ENCODE results near the gene SF3B1.
A peak's percentile ranks its signal among the peaks of the same experiment; 100 is the strongest.
"Not testable (repeated sequence)": the region's sequence is repeated elsewhere in the genome, so short reads cannot be mapped to it uniquely, and the experiment has no call there.

The SF3B1 gene

DNA sequence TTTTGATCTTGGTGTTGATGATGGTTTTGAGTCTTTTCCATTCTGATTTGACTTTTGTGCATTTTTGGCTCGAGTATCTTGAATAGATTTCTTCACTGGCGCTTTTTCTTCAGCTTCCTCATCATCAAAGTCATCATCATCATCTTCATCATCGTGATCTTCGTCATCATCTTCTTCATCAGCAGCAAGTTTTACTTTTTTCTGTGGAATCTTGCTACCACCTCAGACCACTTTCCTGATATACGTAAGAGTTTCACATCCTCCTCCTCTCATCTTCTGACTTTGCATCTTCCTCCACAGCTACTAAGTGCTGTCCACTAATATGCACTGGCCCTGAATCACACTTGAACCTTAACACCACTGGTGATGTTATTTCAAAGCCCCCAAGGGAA lies 54.9 kb downstream of the SF3B1 start:
- DNase-seq (ENCODE audit: low spot score), result not testable (repeated sequence)

DNA sequence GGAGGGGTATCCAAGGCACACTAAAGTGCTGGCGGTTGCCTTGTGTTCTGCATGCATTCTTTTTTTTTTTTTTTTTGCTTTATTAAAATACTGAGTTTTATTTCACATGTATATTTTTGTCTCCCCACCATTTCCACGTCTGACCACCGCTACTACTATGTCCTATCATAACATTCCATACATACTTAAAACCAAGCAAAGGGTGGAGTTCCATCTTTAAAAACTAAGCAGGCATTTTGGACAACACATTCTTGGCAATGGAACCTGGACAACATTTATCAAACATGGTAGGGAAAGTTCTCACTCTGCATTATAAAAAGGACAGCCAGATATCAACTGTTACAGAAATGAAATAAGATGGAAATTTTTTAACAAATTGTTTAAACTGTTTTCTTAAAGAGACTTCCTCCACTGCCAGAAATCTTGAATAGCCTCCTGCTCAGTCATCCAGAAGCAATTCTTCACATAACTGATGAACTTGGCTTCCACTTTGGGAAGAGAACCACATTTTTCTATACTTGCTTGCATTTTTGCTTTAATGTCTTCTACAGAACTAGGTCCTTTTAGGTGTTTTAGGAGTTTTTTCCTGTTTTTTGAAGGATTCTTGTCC lies 55.4 kb downstream of the SF3B1 start:
- DNase-seq (ENCODE audit: low spot score), result not testable (repeated sequence)

DNA sequence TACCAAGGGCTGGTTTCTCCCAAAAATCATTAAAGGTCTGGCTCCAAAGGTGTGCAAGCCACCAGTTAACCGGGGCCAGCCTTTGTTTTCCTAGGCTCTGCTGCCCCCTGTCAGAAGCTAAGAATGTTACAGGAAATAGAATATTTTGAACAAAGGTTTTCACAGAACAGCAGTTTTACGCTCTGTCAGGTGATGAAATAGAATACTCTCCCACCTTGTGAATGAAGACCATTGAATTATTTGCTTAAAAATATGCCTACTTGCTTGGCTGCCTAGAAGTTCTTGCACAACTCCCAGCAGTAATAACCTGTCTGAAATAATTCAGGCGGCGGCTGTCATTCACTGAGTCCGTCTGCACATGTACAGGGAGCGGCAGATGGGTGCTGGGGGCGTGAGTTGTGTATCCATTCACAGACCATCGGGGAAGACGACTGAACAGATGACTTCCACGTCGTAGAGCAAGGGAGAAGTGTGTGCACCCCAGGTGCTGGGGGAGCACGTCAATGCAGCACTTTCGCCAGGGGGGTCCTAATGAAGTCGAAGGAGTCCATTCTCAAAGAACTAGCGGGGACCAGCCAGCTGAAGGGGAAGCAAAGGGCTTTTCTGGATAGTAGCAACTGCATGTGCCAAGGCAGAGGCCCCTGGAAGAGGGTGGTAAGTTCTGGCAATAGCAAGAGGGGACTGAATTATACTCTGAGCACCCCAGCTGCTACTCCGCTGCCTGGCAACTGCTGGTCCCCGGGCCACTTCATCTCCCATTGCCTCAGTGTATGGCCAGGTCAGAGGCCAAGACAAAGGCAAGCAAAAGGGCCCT lies 56.1 kb downstream of the SF3B1 start:
- DNase-seq (ENCODE audit: low spot score), result peak; percentile 53

- DNase-seq (ENCODE audit: low spot score), result no peak
These were observed 56.7 kb downstream of the SF3B1 start for GRCh38 chr2:197378086-197378485.

DNA sequence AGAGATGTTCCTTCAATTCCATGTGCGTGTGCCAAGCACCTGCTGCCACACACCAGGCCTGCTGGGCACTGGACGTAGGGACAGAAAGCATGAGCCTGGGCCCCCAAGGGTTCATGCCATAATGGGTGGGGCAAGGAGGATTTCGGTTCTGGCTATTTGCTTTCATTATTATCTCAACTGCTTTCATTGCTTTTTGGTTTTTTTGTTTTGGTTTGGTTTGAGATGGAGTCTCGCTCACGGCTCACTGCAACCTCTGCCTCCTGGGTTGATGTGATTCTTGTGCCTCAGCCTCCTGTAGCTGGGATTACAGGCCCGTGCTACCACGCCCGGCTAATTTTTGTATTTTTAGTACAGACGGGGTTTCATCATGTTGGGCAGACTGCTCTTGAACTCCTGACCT lies 57.2 kb downstream of the SF3B1 start:
- DNase-seq (ENCODE audit: low spot score), result no peak

GRCh38 chr2:197372592-197372991 lies 62.2 kb downstream of the SF3B1 start:
- no peak for DNase-seq (ENCODE audit: low spot score)

GRCh38 chr2:197370664-197371063 lies 64.2 kb downstream of the SF3B1 start:
- DNase-seq (ENCODE audit: low spot score), result not testable (repeated sequence)

DNA sequence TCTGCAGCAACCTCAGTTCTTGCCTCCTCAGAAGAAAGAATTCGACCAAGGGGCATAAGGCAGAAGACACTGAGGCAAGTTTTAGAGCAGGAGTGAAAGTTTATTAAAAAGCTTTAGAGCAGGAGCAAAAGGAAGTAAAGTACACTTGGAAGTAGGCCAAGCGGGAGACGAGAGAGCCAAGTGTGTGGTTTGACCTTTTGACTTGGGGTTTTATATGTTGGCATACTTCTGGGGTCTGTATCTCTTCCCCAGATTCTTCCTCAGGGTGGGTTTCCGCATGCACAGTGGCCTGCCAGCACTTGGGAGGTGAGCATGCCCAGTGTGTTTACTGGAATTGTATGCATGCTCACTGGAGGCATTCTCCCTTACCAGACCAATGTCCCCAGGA lies 64.9 kb downstream of the SF3B1 start:
- no peak for DNase-seq (ENCODE audit: low spot score)

DNA sequence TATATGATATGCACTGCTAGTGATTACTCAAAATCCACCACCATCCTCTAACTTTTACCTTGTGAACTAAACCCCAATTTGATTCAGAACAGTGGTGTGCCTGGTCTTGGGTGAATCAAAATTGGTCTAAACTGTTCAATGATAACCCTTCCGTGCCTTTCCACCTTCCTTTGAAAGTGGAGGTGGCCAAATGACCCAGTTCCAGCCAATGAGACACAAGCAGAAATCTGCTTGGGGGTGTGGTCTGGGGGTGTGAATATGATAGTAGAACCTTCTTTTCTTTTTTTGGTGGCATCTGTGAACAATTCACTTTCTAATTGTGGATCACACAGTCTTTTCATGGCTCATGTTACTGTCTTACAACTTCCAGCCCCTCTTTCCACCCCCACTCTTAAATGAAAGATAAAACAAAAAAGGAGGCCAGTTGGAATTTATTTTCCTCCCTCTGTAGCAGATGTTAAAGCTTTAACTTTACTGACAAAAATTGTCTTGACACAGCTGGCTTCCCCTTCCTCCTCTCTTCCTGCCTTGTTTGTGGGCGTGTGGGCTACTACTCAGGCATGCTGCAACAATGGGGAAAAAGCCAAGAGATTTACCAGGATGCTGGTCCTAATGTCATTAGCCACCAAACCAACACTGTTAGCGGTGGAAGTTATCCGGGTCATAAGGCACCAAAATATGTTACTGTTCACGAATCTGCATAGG lies 65.4 kb downstream of the SF3B1 start:
- DNase-seq (ENCODE audit: low spot score), result no peak

DNA sequence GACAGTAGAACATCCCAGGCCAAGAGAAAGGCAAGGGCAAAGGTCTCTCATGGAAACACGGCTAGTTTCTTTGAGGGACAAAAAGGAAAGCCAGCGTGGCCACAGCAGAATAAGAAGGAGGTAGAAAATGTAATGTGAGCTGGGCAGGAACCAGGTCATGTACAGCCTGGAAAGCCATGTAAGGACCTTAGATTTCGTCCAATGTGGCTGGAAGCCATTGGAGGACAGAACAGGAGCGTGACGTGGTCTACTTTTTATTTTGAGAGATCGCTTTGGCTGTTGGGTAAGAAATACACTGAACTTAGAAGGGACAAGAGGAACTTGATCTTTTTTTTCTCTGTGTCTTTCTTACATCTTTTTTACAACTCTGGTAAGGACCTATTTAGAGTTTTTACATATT lies 66.4 kb downstream of the SF3B1 start:
- DNase-seq (ENCODE audit: low spot score), result no peak

DNA sequence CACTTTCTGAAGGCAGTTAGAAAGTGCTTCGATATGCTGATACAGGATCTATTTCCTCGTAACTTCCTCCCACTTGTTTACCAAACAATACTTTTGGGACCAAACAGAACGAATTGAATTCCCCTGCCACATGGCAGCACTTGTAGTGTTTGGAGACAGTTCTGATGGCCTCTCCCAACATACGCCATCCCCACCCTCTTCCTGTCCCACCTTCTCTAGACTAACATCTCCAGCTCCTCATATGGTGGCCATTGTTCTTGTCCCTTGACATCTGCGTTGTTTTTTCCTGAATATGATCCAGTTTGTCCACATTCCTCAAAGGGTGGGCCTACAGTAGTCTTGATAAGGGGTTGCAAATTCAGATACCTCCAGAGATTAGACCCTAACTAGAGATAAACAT lies 70.8 kb downstream of the SF3B1 start:
- no peak for DNase-seq (ENCODE audit: low spot score)

DNA sequence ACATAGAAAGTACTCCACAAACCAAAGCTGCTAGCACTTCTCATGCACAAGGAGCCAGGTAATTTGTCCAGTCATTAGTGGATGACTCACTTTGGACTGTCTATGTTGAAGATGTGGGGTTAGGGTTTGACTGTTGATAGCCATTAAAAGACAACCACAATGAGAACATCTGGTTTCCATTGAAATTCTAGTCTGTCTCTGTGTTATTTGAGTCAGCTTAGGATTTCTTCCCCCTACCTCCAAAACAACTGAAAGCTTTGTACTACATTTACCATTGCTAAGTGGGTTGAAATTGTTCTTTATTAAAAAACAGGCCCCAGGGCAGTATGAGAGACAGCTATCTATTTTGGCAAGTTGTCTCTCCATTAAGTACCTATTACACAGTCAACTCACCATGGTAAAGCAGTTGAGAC lies 74.1 kb downstream of the SF3B1 start:
- peak; percentile 73 for DNase-seq (ENCODE audit: low spot score)

DNA sequence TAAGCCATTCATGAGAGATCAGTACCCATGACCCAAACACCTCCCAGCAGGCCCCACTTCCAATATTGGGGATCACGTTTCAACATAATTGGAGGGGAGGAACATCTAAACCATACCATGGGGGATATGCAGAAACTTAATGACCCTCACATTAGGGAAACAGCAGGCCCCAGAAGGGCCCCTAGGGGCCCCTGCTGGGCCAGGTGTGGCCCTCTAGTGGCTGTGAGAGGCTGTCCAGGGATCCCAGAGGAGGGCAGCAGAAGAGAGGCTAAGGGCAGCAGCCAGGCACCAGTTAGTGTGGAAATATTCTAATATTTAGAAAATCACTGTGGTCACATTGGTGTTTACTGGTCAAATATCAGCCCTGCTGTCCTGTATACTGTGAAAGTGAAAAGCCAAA lies 75.0 kb downstream of the SF3B1 start:
- no peak for DNase-seq (ENCODE audit: low spot score)

GRCh38 chr2:197358931-197359330 lies 75.9 kb downstream of the SF3B1 start:
- DNase-seq (ENCODE audit: low spot score), result no peak

- no peak for DNase-seq (ENCODE audit: low spot score)
These were observed 76.8 kb downstream of the SF3B1 start for GRCh38 chr2:197357986-197358385.

DNA sequence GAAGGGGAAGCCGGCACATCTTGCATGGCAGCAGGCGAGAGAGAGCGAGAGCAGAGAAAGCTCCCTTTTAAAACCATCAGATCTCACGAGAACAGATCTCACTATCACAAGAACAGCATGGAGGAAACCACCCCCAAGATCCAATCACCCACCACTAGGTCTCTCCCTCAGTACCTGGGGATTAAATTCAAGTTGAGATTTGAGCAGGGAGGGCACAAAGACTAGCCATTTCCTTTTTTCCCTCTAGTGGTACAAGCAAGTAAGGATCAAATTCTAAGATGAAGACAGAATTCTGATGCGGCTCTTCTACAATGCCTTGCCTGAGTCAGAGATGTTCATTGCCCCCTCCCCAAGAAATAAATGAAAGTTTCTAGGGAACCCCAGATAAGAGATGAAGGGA lies 78.7 kb downstream of the SF3B1 start:
- no peak for DNase-seq (ENCODE audit: low spot score)

DNA sequence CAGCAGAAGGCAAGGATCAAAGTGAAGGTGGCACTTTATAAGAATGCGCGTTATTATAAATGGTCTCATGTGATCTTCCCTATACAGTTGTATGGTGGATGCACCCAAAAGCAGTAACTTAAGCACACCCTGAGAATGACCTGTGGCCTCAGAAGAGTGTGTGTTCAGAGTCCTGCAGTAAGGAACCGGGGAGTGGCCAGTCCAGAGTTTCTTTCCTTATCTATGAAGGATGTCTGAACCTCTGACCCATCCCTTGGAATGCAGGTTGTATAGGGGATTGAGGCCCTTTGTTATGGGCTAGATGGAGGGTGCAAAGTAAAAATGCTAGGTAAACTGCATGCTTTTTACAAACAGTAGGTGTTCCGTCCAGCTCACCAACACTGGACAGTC lies 80.7 kb downstream of the SF3B1 start:
- DNase-seq (ENCODE audit: low spot score), result no peak

GRCh38 chr2:197353393-197354168 lies 81.2 kb downstream of the SF3B1 start:
- no peak for DNase-seq (ENCODE audit: low spot score)

DNA sequence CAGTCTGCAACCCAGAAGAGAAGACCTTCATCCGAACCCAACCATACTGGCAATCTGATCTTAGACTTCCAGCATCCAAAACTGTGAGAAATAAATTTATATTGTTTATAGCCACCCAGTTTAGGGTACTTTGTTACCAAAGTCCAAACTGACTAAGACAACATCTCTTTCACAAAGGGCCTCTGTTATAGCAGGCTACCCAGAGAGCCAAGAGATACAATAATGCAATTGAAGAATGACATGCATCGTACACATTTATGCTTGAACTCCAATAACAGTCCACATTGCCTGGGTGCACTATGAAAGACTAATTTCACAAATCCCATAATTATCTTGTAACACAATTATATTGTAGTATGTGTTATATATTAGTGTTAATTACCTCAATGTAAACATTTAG lies 85.1 kb downstream of the SF3B1 start:
- DNase-seq (ENCODE audit: low spot score), result peak; percentile 51

DNA sequence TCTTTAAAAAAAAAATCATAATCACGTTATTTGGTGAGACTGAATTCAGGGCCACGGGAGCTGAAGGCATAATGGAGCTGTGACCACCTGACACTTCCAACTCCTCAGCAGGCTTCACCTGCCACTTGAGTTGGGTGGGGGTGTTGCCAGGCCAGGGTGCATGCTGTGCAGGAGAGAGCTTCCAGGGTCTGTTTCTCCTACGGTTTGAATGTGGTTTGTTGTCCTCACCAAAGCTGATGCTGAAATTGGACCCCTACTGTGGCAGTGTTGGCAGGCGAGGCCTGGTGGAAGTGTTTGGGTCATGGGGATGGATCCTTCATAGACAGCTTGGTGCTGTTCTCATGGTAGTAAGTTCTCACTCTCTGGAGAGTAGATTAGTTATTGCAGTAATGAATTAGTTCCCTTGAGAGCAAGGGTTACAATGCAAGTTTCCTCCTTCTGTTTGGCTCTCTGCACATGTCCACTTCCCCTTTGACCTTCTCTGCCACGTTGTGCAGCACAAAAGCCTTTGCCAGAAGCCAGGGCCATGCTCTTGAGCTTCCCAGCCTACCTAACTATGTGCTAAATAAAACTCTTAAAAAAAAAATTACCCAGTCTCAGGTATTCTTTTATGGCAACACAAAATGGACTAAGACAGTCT lies 86.0 kb downstream of the SF3B1 start:
- DNase-seq (ENCODE audit: low spot score), result no peak

DNA sequence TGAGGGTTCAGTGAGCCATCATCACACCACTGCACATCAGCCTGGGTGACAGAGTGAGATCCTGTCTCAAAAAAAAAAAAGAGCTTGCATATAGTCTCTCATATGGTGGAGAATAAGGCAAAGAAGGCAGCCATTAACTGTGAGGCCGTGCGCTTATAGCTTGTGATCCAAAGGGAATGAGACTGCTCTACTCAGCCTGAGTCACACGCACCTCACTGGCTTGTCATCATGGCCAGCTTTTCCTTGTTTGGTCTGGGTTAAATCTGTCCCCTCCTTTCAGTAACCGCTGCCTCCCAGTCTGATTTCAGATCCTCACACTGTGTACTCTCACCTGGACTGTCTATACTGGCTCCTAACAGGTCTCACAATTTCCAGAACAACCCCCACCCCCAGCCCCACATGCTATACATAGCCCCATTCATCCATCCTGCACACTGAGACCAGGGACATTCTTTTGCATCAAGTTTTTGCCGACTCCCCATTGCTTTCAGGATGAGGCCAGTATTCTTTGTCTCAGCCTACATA lies 88.9 kb downstream of the SF3B1 start:
- DNase-seq (ENCODE audit: low spot score), result no peak

- not testable (repeated sequence) for DNase-seq (ENCODE audit: low spot score)
These were observed 90.9 kb downstream of the SF3B1 start for GRCh38 chr2:197343968-197344367.

Data from COLO829 (cell line).